SK-N-SH treated with all-trans-retinoic acid at 6 μM for 48 hours (cell line): ENCODE results near the gene STK11.

ENCODE experiments used
- ARNTL ChIP-seq: fragments of 450-650 bp; formaldehyde crosslinking; IDR thresholded peaks from 2 replicates; pipeline ENCODE4 v1.5.0; 2020; ENCODE audit warnings: low read depth, mild to moderate bottlenecking, moderate library complexity, borderline replicate concordance
- CSRNP3 ChIP-seq: fragments of 250-450 bp; sonication (Bioruptor Pico); IDR thresholded peaks from 2 replicates; pipeline ENCODE4 v1.5.1; 2021; ENCODE audit warnings: mild to moderate bottlenecking, moderate library complexity
- ISL1 ChIP-seq: fragments of 250-450 bp; sonication (Bioruptor Pico); IDR thresholded peaks from 2 replicates; pipeline ENCODE4 v2.1.2; 2022; ENCODE audit warnings: mild to moderate bottlenecking, moderate library complexity
- PATZ1 ChIP-seq: fragments of 250-450 bp; sonication (Bioruptor Pico); IDR thresholded peaks from 2 replicates; pipeline ENCODE4 v1.8.0; 2020; ENCODE audit warnings: mild to moderate bottlenecking, moderate library complexity, borderline replicate concordance
- RARB ChIP-seq: fragments of 250-450 bp; sonication (Bioruptor Pico); IDR thresholded peaks from 2 replicates; pipeline ENCODE4 v1.8.0; 2021; ENCODE audit warnings: mild to moderate bottlenecking, moderate library complexity
- TCF4 ChIP-seq: fragments of 250-450 bp; sonication (Bioruptor Pico); IDR thresholded peaks from 2 replicates; pipeline ENCODE4 v1.8.0; 2021; ENCODE audit warnings: mild to moderate bottlenecking, moderate library complexity, borderline replicate concordance
- ZFP3 ChIP-seq: fragments of 250-450 bp; sonication (Bioruptor Pico); IDR thresholded peaks from 2 replicates; pipeline ENCODE4 v1.5.0; 2020; ENCODE audit warnings: mild to moderate bottlenecking, moderate library complexity
- ZNF8 ChIP-seq: fragments of 450-650 bp; formaldehyde crosslinking; IDR thresholded peaks from 2 replicates; pipeline ENCODE4 v1.5.0; 2020; ENCODE audit warnings: mild to moderate bottlenecking, moderate library complexity
- TF ChIP-seq, protein P1 (sequence below): fragments of 250-450 bp; sonication (Bioruptor Pico); IDR thresholded peaks from 2 replicates; pipeline ENCODE4 v1.5.1; 2020; ENCODE audit warnings: low read depth, mild to moderate bottlenecking, moderate library complexity
- TF ChIP-seq, protein P2 (sequence below): fragments of 250-450 bp; sonication (Bioruptor Pico); IDR thresholded peaks from 2 replicates; pipeline ENCODE4 v1.5.0; 2020; ENCODE audit warnings: mild to moderate bottlenecking, moderate library complexity

GRCh38 chr19:1177322-1178114 lies 28.1 kb upstream of the STK11 start:
- TF ChIP-seq PATZ1 (no peak; the same call in 1 of the 2 replicates), ZFP3 (no peak), ISL1 (CRISPR knock-in tag) (no peak), ARNTL (CRISPR knock-in tag) (no peak), CSRNP3 (CRISPR knock-in tag) (no peak), RARB (no peak), ZNF8 (CRISPR knock-in tag) (no peak), TCF4 (CRISPR knock-in tag) (no peak)
- TF ChIP-seq, protein P1, sequence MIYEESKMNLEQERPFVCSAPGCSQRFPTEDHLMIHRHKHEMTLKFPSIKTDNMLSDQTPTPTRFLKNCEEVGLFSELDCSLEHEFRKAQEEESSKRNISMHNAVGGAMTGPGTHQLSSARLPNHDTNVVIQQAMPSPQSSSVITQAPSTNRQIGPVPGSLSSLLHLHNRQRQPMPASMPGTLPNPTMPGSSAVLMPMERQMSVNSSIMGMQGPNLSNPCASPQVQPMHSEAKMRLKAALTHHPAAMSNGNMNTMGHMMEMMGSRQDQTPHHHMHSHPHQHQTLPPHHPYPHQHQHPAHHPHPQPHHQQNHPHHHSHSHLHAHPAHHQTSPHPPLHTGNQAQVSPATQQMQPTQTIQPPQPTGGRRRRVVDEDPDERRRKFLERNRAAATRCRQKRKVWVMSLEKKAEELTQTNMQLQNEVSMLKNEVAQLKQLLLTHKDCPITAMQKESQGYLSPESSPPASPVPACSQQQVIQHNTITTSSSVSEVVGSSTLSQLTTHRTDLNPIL (CRISPR knock-in tag), result no peak
- TF ChIP-seq, protein P2, sequence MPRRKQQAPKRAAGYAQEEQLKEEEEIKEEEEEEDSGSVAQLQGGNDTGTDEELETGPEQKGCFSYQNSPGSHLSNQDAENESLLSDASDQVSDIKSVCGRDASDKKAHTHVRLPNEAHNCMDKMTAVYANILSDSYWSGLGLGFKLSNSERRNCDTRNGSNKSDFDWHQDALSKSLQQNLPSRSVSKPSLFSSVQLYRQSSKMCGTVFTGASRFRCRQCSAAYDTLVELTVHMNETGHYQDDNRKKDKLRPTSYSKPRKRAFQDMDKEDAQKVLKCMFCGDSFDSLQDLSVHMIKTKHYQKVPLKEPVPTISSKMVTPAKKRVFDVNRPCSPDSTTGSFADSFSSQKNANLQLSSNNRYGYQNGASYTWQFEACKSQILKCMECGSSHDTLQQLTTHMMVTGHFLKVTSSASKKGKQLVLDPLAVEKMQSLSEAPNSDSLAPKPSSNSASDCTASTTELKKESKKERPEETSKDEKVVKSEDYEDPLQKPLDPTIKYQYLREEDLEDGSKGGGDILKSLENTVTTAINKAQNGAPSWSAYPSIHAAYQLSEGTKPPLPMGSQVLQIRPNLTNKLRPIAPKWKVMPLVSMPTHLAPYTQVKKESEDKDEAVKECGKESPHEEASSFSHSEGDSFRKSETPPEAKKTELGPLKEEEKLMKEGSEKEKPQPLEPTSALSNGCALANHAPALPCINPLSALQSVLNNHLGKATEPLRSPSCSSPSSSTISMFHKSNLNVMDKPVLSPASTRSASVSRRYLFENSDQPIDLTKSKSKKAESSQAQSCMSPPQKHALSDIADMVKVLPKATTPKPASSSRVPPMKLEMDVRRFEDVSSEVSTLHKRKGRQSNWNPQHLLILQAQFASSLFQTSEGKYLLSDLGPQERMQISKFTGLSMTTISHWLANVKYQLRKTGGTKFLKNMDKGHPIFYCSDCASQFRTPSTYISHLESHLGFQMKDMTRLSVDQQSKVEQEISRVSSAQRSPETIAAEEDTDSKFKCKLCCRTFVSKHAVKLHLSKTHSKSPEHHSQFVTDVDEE (CRISPR knock-in tag), result no peak
